Measurements from ENCODE around the gene SUGCT.

DNA sequence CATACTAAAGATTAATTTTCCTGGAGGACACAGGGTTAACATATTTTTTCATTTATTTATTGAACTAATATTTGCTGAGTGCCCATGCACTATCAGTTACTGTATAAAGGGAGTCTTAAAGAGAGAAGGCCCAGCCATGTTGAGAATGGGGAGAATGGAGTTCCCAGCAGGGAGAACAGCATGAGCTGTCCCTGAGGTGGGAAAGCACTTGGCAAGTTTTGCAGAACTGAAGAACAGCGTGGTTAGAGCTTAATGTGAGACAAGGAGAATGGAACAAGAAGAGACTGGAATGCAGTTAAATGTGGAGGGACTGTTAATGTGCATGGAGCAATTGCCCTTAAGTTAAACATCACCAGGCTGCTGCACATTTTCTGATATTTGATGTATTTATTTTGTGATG, 435.4 kb downstream of the SUGCT start:
- no peak for TF ChIP-seq SUZ12 (IDR thresholded peaks at IDR 0.05; ENCODE audit: extremely low read depth, insufficient read depth, insufficient read length)
- no peak for TF ChIP-seq YY1 (IDR thresholded peaks at IDR 0.05; ENCODE audit: insufficient read depth, insufficient read length)
- no peak for TF ChIP-seq ZNF274 (IDR thresholded peaks at IDR 0.05; ENCODE audit: low read depth, low read length)
